Activated CD4-positive, alpha-beta T cell treated with anti-CD3 and anti-CD28 coated beads, Interleukin-2, amount 50 U/mL, for 24 hours (primary cell): ENCODE data around the gene KIF2A.

Source experiments
- DNase-seq, 2 donors: peaks; one replicate each; pipeline ENCODE4 v3.0.0-alpha.2; 2020; ENCODE audit warnings: low read depth in 1 of 2, low spot score in 1 of 2

KIF2A gene

DNA sequence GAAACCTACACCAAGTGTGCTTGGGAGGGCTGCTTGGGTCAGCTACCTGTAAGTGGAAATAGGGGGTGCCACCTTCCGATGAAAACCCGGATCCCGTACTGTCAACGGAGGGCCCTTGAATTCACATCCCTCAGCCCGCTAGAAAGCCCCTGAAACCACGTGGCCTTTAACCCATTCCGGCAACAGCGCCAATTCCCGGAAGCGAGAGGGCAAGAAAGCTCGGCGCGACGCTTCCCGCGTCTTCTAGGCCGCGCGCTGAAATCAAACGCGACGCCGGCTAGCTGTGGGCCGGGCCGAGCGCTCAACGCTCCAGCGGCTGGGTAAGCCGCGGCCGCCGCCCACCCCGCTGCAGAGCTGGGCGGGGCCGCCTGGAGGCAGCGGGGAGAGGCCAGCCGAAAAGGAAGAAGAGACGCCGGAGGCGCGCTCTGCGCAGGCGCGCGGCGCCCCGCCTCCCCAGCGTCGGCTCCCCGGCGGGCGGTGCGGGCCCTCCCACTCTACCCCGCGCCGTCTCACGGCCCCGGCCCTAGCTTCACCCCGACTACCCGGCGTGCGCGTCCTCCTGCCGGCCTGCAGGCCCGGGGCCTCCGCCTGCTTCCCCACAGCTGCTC is at the start of gene KIF2A:
Gene KIF2A, plus strand, starts transcription at position 492 of the 608 bp plus-strand sequence. CDS start 267 bp downstream, outside the sequence.
- DNase-seq, result peak; percentile 83 to 86

DNA sequence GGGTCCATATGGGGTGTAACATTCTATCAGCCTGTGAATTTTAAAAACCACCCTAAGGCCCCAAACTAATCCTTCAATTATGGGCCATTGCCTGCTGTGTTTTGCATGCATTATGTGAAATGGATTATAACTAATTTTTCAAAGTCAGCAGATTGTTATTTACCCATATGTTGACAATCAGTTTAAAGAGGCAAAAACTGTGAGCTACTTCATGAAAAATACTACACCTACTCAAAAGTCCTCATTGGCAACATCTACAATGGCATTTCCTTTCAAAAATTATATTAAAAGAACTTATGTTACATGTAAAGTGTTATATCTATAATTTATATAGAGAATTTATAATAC is 49.0 kb upstream of the KIF2A start:
- no peak for DNase-seq

DNA sequence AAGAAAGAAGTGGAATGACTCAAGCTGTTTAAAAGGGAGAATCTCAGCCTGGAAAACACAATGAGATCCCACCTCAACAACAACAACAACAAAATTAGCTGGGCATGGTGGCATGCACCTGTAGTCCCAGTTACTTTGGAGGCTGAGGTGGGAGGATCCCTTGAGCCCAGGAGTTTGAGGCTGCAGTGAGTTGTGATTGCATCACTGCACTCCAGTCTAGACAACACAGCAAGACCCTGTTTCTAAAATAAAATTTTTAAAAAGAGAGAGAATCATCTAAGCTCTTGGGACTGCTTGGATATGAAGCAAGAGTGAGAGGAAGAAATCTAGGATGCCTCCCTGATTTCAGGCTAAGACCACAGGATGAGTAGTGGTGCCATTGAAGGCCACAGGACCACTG is 47.4 kb upstream of the KIF2A start:
- no peak for DNase-seq

DNA sequence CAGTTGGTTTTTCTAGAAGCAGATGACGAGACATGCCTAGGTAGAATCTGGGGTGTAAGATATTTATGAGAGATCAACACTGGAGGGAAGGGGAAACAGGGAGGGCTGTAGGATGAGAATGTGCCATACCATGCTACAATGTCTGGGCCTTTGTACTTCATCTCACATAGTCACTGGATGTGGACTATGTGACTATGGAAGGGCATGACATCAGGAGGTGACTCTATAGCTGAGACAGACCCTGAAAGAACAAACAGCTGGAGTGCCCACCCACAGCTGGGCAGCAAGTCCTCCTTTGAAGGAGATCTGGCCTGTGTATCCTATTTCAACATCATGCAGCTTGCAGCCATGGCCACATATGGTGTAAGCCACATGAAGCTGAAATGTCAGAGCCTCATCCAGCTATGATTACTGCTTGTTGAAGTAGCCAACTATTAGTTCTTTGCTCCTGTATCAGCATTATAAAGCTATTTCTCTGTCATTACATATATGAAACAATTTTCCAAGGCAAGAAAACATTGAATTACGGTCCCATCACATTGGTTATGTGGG is 46.2 kb upstream of the KIF2A start:
- no peak for DNase-seq

DNA sequence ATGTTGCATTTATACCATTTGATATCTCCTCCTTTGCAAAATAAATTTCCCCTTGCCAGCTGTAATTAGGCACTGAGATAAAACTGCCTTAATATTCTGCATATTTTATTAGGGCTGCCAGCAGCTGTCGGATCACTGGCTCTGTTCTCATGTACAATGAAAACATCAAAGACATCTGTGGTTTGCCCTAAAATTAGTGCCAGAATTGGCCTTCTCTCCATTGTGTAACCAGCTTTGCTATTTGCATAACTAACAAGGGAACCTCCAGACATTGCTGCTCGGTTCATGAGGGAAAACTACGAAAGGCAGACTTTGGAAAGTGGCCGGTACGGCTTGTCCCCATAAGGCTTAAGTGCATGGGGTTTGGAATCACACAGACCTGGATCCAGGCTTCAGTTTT is 45.5 kb upstream of the KIF2A start:
- no peak for DNase-seq

DNA sequence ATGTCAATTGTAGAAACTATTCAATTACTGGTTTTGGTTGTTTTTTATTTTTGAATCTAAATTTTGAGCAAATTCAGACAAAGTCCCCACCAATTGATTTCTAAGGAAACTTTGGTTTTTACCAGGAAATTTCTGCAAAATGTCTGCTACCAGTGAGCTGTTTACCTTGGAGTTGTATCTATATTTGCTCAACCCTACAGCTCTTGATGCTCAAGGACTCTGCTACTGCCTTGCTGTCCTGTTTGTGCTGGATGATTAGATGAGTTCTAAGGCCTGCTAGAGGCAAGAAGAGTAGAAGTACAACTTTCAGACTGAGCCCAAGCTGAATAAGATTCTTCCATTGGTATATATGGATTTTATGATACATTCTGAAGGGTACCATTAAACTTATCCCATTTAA is 42.6 kb upstream of the KIF2A start:
- DNase-seq, result no peak

DNA sequence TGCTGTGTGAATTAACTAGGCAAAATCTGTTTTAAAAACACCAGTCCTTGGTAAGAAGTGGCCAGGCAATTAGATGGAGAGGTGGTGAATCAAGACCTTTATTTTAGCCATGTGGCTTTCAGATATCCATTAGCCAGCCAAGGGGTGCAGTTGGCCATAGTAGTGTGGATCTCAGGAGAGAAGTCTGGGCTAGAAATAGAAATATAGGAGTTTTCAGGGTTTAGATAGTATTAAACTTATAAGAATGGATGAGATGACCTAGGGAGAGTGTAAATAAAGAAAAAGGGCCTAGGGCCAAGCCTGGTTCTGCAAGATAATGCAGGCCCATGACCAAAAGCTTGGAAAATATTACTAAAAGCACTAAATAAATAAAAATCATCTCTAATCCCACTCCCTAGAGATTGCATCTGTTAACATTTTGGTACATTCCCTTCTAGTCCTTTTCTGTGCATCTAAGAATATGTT is 40.3 kb upstream of the KIF2A start:
- DNase-seq, result no peak

DNA sequence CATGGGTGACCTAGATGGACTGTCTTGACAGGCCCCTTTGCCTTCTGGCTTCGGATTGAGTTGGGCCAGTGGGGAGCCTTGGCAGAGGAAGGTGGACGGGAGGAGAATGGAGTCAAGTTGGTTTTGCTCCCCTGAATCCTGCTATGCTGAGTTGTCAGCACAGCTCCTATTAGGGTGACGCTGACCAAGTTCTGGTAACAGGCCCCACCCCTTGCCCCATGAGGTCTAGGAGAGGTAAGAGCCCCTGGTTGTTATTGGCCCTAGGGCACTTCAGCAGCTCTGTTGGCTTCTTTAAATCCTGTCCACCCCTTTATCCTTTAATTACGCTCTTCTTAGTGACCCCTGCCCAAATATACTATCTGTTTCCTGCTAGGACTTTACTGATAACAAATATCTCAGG is 39.4 kb upstream of the KIF2A start:
- DNase-seq, result no peak

DNA sequence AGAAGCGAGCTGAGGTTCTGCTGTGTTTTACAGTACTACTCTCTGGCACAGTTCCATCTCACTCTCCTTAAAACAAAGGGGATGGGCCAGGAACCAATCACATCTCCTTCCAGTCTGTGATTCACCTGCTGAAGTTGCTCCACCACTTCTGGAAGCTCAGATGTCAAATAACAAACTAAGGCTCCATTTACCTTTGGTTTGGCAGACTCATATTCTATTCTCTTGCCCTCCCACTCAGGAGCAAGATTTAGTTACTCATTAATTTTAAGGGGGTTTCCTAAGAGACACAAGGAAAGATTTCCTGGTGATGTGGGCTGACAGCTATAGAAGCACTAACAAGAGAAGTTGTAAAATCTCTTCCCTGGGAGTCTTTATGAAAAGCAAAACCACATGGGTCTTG is 37.8 kb upstream of the KIF2A start:
- DNase-seq, result no peak

DNA sequence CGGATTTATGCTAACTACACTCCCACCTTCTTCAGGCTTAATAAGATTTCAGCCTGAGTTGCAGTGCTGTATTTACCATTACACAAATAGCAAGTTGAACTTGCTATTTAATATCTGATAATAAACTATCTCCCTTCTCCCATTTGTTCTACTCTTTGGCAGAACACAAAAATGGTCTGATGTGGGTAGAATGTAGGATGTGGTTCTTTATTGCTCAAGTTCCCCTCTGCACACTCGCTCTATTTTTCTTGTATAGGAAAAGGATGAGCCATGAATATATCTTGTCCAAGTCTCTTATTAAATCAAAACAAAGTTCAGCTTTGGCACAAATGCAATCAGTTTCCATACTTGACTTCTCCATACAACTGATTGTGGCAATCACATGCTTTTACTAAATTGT is 37.2 kb upstream of the KIF2A start:
- no peak for DNase-seq

DNA sequence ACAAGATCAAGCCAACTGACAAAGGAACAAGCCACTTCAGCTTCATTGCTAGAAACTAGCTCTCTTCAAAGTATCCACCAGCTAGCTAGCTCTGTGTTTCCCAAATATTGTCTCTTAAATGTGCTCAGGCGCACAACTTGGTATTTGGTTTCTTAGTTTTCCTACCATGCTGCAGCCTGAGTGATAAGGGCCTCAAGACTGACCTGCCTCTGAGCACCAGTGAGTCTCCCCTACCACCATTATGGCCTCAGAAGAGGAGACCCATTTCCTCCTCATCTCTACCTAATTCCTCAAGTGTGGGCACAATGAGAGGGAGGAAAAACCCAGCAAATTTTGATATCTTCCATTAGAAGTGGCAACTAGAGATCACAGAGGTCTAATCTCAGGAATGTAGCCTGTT is 34.6 kb upstream of the KIF2A start:
- DNase-seq, result no peak

DNA sequence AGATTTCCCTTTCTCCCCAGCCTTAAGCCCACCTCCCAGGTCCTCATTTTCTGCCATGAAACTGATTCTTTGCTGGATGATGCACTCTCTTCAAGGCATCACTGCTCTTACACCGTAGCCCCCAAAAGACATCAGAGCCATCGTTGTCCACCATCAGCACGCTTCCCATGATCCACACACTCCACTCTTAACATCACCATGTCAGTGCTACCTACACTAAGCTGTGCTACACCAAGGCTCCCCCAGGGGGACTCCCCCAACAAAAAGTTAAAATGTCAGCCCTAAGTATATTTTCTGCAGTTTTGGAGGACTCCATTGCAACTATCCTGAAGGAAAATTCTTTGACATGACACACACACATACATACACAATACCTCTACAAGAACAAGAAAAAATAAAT is 34.1 kb upstream of the KIF2A start:
- DNase-seq, result no peak

DNA sequence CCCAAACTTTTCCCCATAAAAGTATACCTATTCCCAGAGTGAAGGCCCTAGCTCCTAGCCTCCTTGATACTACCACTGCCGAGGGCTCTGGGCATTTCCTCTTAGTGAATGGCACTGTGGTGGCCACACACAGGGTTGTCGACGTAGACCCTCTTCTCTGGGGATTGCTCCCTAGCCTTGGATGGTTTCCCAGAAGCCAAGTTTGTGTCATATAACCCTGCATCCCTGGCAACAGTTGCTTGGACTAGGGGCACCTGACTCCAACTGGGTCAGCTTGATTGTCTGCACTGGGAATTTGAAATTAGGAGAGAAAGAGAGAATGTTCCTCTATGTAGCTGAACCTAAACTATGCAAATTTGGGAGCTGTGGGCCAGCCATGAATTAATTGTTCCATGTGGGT is 32.3 kb upstream of the KIF2A start:
- DNase-seq, result no peak

DNA sequence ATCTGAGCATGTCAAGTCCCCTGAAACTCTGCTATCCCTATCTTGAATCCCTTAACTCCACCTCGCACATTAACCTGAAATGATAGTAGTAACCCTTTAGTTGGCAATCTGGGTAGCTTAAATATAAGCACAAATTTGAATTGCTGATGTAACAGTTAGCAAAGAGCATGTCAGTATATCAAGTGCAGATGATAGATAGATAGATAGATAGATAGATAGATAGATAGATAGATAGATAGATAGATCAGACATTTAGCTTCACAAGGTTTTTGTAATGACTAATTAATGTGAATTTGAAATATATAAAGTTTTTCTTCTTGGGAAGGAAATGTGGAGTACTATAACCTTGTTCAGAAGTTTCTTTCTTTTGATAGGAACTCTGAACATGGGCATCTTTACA is 30.4 kb upstream of the KIF2A start:
- DNase-seq, result no peak

DNA sequence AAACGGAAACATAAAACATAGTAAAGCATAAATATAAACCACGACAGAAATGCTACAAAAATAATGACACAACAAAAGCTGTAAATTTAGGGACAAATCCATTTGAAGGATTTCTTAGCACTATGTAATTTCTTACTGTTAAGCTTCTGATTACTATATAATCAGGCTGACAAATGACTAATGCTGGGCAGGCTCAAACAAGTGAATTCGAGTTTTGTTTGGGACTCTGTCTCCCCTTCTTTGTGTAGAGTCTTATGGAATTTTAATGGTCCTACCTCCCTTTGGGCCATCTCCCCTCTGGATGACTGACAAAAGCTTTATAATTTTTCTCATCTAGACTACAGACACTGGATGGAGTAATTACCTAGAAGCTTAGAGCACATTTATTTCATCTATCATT is 24.6 kb upstream of the KIF2A start:
- DNase-seq, result no peak

DNA sequence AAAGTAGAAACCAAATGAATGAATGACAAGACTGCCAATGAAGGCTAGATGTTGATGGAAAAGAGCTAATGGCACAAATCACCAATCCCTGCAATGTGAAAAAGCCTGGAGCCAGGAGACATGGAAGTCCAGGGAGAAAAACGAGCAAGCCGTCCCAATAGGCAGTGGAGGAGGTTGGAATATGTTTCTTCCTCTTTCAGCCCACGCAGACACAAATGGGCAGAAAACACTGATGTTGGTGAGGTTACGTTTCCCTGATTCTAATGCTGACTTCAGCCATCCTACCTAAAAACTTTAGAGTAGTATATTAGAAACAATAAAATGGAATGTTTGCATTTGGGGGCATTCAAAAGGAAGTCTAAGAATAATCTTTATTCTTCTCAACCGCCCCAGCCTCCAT is 23.9 kb upstream of the KIF2A start:
- no peak for DNase-seq

DNA sequence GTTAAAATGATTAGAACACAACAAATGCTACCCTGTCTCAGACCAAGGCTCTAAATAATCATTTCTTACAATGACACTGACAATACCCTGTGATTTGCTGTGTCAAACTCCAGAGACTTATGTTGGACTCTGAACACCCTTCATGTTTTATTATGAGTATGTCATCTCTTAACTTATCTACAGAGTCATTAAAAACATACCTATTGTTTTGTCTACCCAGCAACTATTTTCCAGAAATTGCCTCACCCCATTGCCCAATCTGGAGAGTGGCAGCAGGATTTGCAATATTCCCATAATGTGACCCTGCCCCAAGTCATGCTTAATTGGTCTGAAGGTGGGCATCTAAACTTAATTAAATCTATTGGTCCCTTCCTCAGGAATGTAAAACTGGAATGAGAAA is 23.0 kb upstream of the KIF2A start:
- no peak for DNase-seq

DNA sequence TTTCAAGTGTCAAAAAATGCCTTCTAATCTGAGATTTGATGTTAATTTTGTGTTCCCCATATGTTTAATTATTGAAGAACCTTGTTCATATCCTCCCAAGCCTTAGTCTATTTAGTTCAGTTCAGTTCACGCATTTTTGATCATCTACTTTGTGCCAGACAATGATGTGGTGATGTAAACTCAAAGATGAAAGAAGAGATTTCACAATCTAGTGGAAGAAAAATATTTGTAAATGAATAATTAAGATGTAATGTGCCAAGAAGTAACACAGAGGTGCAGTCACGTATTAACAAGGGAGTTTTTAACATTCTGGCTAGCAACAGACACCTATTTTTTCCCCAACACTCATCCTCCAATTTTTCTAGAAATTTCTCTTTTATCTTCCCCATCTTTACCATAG is 22.1 kb upstream of the KIF2A start:
- DNase-seq, result no peak

DNA sequence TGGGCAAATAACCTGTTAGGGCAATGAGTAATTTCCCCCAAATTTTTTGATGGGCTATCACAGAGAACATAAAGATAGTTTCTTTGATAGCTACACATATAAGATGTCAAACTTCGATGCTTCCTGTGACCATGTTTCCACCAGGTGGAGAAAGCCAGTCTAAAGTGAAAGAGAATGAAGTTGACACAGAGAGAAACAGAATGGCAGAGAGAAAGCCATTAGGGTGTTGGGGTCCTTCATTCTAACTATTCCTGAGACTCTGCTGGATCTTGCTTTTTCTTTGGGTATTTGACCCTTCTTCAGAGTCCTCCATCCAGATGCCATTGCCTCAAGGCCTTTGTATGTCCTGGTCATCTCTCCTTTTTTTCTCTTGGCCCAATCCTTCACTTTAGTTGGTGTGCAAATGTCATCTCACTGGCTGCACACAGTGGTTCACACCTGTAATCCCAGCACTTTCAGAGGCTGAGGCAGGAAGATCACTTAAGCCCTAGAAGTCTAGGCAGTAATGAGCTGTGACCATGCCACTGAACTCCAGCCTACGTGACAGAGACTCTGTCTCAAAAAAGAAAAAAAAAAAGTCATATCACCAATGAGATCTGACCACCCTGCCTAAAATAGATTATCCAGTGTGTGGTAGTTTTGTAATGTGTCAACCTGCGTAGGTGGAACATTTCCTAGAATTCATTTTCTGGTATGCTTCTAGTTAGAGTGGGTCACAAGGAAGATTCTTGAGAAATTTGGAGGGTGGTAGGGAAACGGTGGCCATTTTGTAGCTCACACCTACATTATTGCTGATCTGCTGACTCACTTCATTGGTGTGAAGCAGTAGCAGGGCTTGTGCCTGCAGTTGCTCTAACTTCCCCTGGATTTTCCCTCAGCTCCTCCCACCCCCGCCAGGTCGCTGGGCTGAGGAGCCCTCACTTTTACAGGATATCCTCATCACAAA is 20.8 kb upstream of the KIF2A start:
- peak; percentile 51 to 62 for DNase-seq

DNA sequence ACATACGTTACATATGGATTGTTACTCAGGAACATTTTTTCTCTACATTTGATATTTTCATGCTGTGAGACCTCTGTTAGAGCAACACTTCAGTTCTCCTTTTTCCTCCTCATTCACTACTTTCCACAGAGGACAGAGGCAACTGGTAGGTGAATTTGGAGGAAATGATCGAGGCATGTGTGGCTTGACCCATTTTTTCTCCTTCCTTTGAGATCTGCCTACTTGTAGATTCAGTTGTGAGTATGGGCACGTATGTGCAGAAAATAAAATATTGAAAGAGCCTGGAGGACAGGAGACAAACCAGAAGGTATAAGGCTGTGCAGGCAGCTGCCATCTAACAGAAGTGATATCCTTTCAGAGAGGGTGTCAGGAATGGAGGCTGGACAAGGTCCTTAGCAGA is 19.2 kb upstream of the KIF2A start:
- no peak for DNase-seq

DNA sequence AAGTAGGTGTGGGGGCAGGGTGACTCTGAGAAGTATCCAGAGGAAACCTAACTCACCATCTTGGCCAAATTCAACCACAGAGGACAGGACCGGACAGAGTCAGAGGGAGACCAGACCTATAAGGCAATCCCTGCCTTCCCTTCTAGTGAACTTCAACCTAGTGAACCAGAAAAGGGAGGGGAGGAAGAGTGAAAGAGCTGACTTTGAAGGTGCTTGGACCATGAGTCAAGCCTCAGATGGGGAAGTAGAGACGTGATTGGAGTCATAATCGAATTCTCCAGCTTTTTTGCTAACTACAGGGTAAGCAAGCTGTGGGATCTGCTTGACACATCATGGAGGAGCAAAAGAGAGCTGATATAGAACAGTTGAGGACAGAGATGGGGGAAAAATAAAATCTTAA is 18.8 kb upstream of the KIF2A start:
- no peak for DNase-seq

DNA sequence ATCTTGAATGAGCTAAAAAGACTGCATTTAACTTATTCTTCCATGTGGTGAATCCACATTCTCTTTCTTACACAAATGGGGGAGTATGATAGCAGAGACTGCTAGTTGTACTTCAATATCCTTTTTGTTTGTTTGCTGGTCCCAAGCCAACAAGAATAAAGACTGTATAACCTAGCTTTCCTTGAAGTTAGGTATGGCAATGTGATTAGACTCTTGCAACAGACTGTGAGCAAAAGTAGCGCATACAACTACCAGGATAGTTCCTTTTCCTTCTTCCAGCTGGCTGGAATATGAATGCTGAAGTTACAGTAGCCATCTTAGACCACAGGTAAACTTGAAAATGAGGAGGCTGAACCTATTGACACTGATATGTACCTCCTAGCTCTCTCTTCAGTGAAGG is 17.9 kb upstream of the KIF2A start:
- DNase-seq, result no peak
